Upper lobe of left lung (tissue), 6 donors: ENCODE measurements around the gene ACTR10. TPM values are rescaled to one million over a fixed set of nuclear protein-coding genes. Genes with fewer than 3 reads are reported as not detected.

Source experiments
- ATAC-seq, 2 donors: fragments of 200-7000 bp; cut with Tn5 transposase; one replicate each; pipeline ENCODE4 v1.9.1; 2022; ENCODE audit warnings: mild to moderate bottlenecking in 2 of 2, moderate library complexity in 2 of 2; ENCODE audit not compliant: low FRiP score in 2 of 2
- DNase-seq, 2 donors: peaks; one replicate each; pipeline ENCODE4 v3.0.0-alpha.2; 2019 to 2020
- H3K27ac ChIP-seq, 4 donors: fragments of 200-600 bp; sonication (generic); one replicate each; pipeline ENCODE4 v1.5.1; 2016 to 2019
- H3K27me3 ChIP-seq, 4 donors: fragments of 200-600 bp; sonication (generic); one replicate each; pipeline ENCODE4 v1.5.1; 2017 to 2019
- H3K36me3 ChIP-seq, 4 donors: fragments of 200-600 bp; sonication (generic); one replicate each; pipeline ENCODE4 v1.5.1; 2016 to 2019
- H3K4me1 ChIP-seq, 4 donors: fragments of 200-600 bp; sonication (generic); one replicate each; pipeline ENCODE4 v1.5.1; 2018 to 2019
- H3K4me3 ChIP-seq, 4 donors: fragments of 200-600 bp; sonication (generic); one replicate each; pipeline ENCODE4 v1.5.1; 2017 to 2019; ENCODE audit warnings: mild to moderate bottlenecking in 2 of 4, moderate library complexity in 1 of 4
- H3K9me3 ChIP-seq, 4 donors: fragments of 200-600 bp; sonication (generic); one replicate each; pipeline ENCODE4 v1.5.1; 2018 to 2019
- EP300 ChIP-seq, 4 donors: sonication (generic); formaldehyde crosslinking; IDR thresholded peaks; one replicate each; pipeline ENCODE4 v1.5.1; 2017; ENCODE audit warnings: antibody characterized with exemption in 4 of 4, control low read depth in 2 of 4
- POLR2A ChIP-seq, 4 donors: fragments of 450-650 bp; IDR thresholded peaks; one replicate each; pipeline ENCODE4 v1.5.1; 2016 to 2017; ENCODE audit warnings: antibody characterized with exemption in 4 of 4, mild to moderate bottlenecking in 2 of 4
- POLR2AphosphoS5 ChIP-seq, 2 donors: sonication (generic); formaldehyde crosslinking; IDR thresholded peaks; one replicate each; pipeline ENCODE4 v1.5.1; 2017; ENCODE audit warnings: antibody characterized with exemption in 2 of 2
- WGBS, 2 donors: methylation state at CpG; one replicate each; pipeline ENCODE4 v1.1.5; 2017 to 2018; 5-methylcytosine and 5-hydroxymethylcytosine counted together
- total RNA-seq, 6 donors: library from RNA; depleted of rRNA in 4 of 6; stranded (reverse); fragments of >200 nt in 4 of 6; gene quantifications; one replicate each; pipeline versions ENCODE4 v1.1.0 to v1.2.1, GENCODE V29; 2016 to 2021
- TF ChIP-seq, protein P1 (sequence below), 6 experiments: fragments of 450-650 bp in 4 of 6; fragments of 200-600 bp in 2 of 6; sonication (generic) in 2 of 6; IDR thresholded peaks; one replicate each; pipeline ENCODE4 v1.5.1; 2016 to 2019; ENCODE audit warnings: antibody characterized with exemption in 6 of 6
- donor health status: DM: no; HTN: no; CAD: no; lungs with moderate emphysema.
- donor health status: DM: no; HTN: yes; CAD: no; lungs with severe emphysema.

Gene ACTR10
- total RNA-seq, 6 donors from 2014 or later, result 18.9 to 106 (median 51.7) TPM

GRCh38 chr14:58278177-58278576 lies 78.2 kb downstream of the ACTR10 start:
- H3K4me3 ChIP-seq, result no peak overlapping the region
- no peaks in the 10 kb centered on the region for H3K9me3 ChIP-seq
- peaks cover 36 to 49% (median 39%) of the 10 kb centered on the region in 4 donors for H3K4me1 ChIP-seq
- TF ChIP-seq POLR2AphosphoS5 (IDR thresholded peaks at IDR 0.05) (no peak), EP300 (IDR thresholded peaks at IDR 0.05) (no peak), POLR2A (IDR thresholded peaks at IDR 0.05) (no peak)
- TF ChIP-seq, protein P1, sequence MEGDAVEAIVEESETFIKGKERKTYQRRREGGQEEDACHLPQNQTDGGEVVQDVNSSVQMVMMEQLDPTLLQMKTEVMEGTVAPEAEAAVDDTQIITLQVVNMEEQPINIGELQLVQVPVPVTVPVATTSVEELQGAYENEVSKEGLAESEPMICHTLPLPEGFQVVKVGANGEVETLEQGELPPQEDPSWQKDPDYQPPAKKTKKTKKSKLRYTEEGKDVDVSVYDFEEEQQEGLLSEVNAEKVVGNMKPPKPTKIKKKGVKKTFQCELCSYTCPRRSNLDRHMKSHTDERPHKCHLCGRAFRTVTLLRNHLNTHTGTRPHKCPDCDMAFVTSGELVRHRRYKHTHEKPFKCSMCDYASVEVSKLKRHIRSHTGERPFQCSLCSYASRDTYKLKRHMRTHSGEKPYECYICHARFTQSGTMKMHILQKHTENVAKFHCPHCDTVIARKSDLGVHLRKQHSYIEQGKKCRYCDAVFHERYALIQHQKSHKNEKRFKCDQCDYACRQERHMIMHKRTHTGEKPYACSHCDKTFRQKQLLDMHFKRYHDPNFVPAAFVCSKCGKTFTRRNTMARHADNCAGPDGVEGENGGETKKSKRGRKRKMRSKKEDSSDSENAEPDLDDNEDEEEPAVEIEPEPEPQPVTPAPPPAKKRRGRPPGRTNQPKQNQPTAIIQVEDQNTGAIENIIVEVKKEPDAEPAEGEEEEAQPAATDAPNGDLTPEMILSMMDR (IDR thresholded peaks at IDR 0.05), result no peak
- DNase-seq, result no peak
- peaks cover 8 to 63% (median 21%) of the 10 kb centered on the region in 4 donors for H3K36me3 ChIP-seq
- ATAC-seq, result no peak
- no peak overlapping the region for H3K27ac ChIP-seq
- no peaks in the 10 kb centered on the region for H3K27me3 ChIP-seq
- whole genome bisulfite sequencing, 2 donors, result 94 to 96% methylated on average over 8 of the region's 8 CpGs

DNA sequence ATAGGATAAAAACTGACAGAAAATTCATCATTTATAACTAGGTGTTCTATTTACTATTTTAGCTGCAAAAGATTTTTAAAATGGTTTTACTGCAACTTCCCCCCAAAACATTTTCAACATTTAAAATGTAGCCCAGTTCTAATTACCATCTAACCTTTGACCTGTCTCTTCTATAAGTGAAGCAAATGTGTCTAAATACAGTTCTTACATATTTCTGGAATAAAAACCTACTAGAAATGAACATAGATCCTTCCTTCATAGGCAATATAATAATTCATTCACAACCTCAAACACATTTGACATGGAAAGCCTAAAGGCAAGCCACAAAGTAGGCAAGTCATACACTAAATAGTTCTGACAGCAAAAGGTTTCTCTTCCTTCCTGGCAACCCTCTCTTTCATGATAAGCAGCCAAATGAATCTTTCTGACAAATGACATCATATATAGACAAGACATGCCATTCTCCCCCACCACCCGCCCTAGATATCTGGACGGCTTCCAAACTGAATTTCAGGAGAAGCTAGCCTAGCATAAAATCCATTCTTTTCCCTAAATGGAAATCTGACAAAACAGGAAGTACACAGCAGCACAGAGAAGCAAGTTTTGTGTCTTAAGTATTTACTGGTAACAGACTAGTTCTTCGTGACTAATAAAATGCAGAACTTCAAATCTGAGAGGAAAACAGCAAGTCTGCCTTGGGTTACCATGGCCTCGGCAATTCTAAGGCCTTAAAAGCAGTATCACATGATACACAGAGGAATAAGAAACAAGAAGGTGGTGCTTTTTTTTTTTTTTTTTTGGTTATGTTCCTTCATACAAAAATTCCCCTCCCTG lies 81.2 kb downstream of the ACTR10 start:
- H3K9me3 ChIP-seq, result no peaks in the 10 kb centered on the region
- peak; percentile 81 to 91 for ATAC-seq
- peaks cover 32 to 44% (median 38%) of the 10 kb centered on the region in 4 donors for H3K4me1 ChIP-seq
- no peak overlapping the region for H3K4me3 ChIP-seq
- no peak for TF ChIP-seq EP300 (IDR thresholded peaks at IDR 0.05)
- TF ChIP-seq POLR2AphosphoS5 (IDR thresholded peaks at IDR 0.05), result peak in 1 of 2 donors; percentile 16
- no peak for TF ChIP-seq POLR2A (IDR thresholded peaks at IDR 0.05)
- 6 to 8% methylated on average over 4 of the region's 4 CpGs for WGBS, 2 donors
- peak overlapping the region; percentile 68 to 80 (median 74) for H3K27ac ChIP-seq
- peaks cover 8 to 69% (median 30%) of the 10 kb centered on the region in 4 donors for H3K36me3 ChIP-seq
- H3K27me3 ChIP-seq, result no peaks in the 10 kb centered on the region
- no peak for DNase-seq

DNA sequence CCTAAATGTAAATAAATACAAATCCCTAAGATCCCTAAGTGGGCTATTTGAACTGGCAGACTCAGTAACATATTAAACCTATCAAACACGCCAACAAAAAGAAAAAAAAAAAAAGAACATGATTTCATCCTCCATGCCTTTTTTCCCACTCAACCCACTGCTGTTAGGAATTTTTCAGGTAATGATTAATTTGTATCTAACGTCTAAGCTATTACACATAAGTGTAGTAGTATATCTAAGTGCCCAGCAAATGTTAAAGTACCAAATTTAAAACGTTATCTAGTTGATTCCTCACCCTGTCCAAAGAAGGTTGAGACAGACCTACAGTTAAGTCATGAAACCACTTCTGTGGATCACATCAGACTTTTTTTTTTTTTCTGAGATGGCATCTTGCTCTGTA lies 82.0 kb downstream of the ACTR10 start:
- peak overlapping the region; percentile 68 to 80 (median 74) for H3K27ac ChIP-seq
- ATAC-seq, result no peak

GRCh38 chr14:58282925-58283593 lies 83.1 kb downstream of the ACTR10 start:
- Histone ChIP-seq H3K27ac (peak overlapping the region in 3 of 4 donors; percentile 4 to 77 (median 28)), H3K9me3 (no peaks in the 10 kb centered on the region), H3K27me3 (no peaks in the 10 kb centered on the region), H3K4me1 (peaks cover 27 to 50% (median 32%) of the 10 kb centered on the region in 4 donors), H3K36me3 (peaks cover 8 to 72% (median 32%) of the 10 kb centered on the region in 4 donors), H3K4me3 (no peak overlapping the region)
- 71 to 74% methylated on average over 4 of the region's 4 CpGs for WGBS, 2 donors
- TF ChIP-seq, protein P1 (IDR thresholded peaks at IDR 0.05), result no peak
- TF ChIP-seq POLR2AphosphoS5 (IDR thresholded peaks at IDR 0.05) (no peak), EP300 (IDR thresholded peaks at IDR 0.05) (no peak), POLR2A (IDR thresholded peaks at IDR 0.05) (no peak)
- DNase-seq (no peak), ATAC-seq (no peak)

More for the DNA sequence above, 82.0 kb downstream of the ACTR10 start:
- Histone ChIP-seq H3K27me3 (no peaks in the 10 kb centered on the region), H3K36me3 (peaks cover 8 to 72% (median 36%) of the 10 kb centered on the region in 4 donors), H3K4me3 (no peak overlapping the region), H3K4me1 (peaks cover 27 to 41% (median 32%) of the 10 kb centered on the region in 4 donors), H3K9me3 (no peaks in the 10 kb centered on the region)
- TF ChIP-seq POLR2AphosphoS5 (IDR thresholded peaks at IDR 0.05) (no peak), POLR2A (IDR thresholded peaks at IDR 0.05) (no peak), EP300 (IDR thresholded peaks at IDR 0.05) (no peak)
- TF ChIP-seq, protein P1 (IDR thresholded peaks at IDR 0.05), result no peak
- WGBS, 2 donors, result 52 to 54% methylated on average over 3 of the region's 3 CpGs
- no peak for DNase-seq

GRCh38 chr14:58283730-58284129 lies 83.8 kb downstream of the ACTR10 start:
- ATAC-seq (no peak), DNase-seq (no peak)
- Histone ChIP-seq H3K27ac (no peak overlapping the region), H3K4me3 (no peak overlapping the region), H3K27me3 (no peaks in the 10 kb centered on the region), H3K4me1 (peaks cover 29 to 50% (median 32%) of the 10 kb centered on the region in 4 donors), H3K36me3 (peaks cover 8 to 72% (median 31%) of the 10 kb centered on the region in 4 donors), H3K9me3 (no peaks in the 10 kb centered on the region)
- TF ChIP-seq, protein P1 (IDR thresholded peaks at IDR 0.05), result no peak
- no peak for TF ChIP-seq EP300 (IDR thresholded peaks at IDR 0.05)
- no peak for TF ChIP-seq POLR2AphosphoS5 (IDR thresholded peaks at IDR 0.05)
- no peak for TF ChIP-seq POLR2A (IDR thresholded peaks at IDR 0.05)
